Body of pancreas (tissue), 4 donors: Measurements from ENCODE around the gene TAF11L11.
"Not testable (repeated sequence)": the region's sequence is repeated elsewhere in the genome, so short reads cannot be mapped to it uniquely, and the experiment has no call there.

ENCODE experiments used
- POLR2A ChIP-seq, 3 donors: fragments of 450-650 bp; IDR thresholded peaks; one replicate each; pipeline ENCODE4 v1.6.1; 2016; ENCODE audit warnings: antibody characterized with exemption in 3 of 3, mild to moderate bottlenecking in 2 of 3
- TF ChIP-seq, protein P1 (sequence below), 7 experiments: fragments of 450-650 bp in 4 of 7; fragments of 200-600 bp in 3 of 7; sonication (generic) in 3 of 7; IDR thresholded peaks; one replicate each; pipeline ENCODE4 v1.5.1; 2016 to 2019; ENCODE audit warnings: antibody characterized with exemption in 7 of 7

DNA sequence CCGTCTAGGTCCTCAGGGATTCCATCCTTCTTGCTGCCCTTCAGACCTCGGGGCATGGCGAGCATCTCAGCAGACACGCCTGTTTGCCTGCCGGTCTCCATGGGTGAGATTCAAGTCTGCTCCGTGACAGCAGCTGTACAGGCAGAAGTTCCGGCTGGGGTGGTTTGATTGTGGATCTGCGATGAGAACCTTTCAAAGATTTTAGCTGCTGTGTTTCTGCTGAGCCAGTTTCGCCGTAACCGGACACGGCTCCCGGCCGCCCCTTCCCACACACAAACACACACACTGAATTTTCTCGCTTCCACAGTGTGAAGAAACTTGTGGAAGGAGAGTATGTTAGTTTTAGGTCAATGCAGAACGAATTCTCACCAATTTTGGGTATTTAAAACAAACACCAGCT lies 13.1 kb upstream of the TAF11L11 start, which contains the start of gene TAF11L8:
- TF ChIP-seq, protein P1, sequence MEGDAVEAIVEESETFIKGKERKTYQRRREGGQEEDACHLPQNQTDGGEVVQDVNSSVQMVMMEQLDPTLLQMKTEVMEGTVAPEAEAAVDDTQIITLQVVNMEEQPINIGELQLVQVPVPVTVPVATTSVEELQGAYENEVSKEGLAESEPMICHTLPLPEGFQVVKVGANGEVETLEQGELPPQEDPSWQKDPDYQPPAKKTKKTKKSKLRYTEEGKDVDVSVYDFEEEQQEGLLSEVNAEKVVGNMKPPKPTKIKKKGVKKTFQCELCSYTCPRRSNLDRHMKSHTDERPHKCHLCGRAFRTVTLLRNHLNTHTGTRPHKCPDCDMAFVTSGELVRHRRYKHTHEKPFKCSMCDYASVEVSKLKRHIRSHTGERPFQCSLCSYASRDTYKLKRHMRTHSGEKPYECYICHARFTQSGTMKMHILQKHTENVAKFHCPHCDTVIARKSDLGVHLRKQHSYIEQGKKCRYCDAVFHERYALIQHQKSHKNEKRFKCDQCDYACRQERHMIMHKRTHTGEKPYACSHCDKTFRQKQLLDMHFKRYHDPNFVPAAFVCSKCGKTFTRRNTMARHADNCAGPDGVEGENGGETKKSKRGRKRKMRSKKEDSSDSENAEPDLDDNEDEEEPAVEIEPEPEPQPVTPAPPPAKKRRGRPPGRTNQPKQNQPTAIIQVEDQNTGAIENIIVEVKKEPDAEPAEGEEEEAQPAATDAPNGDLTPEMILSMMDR (IDR thresholded peaks at IDR 0.05), result not testable (repeated sequence)
- not testable (repeated sequence) for TF ChIP-seq POLR2A (IDR thresholded peaks at IDR 0.05)
